Inflammatory macrophage (primary cell): ENCODE measurements around the gene APP.

Source experiments
- DNase-seq, 2 donors: peaks; one replicate each; pipeline ENCODE4 v3.0.0-alpha.2; 2020 to 2022

Gene APP

DNA sequence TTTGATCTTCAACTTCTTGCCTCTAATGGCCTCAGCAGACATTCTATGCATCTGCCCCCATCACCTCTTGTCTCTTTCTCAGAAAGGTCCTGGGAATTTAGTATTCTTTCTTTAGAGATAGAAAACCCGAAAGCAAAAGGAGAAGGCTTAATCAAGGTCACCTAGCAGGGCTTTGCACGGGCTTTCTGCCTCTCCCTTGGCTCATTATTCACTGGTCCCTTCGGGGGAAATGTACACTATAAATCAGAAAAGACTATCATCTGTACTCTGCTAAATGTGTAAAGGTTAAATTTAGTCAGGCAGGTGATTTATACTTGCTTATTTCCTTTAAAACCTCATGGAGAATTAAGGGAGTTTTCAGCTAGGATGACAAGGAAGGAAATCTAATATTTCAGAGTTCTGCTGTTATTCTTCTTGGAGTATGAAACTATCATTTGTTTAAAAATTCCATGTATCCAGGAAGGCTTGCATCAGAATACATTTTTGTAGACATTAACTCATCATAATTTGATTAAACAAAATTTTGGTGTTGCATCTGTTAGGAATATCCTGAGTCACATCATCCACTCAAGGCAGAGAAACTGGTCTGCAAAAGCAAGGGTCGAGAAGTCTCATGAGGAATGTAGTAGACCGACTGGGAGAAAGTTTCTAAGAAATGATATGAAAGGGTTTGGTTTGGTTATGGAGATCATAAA, 311.2 kb downstream of the APP start:
- DNase-seq: no peak

DNA sequence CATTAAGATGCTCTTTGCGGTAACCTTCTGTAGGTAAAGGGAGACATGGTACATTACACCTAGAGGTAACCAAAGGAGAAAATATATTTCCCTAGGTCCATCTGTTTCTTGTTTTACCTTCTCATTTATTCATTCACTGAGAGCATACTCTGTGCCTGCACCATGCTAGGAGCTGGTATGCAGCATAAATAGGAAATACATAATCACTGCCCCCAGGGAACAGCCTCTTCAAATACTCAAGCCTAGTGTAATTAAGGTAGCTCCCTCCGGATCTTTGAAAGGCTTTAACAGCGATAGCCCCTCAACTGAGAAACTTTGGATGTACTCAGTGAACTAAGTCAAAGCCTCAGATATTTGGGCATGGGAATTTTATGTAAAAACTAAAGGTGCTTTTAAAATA, 312.2 kb downstream of the APP start:
- no peak for DNase-seq

DNA sequence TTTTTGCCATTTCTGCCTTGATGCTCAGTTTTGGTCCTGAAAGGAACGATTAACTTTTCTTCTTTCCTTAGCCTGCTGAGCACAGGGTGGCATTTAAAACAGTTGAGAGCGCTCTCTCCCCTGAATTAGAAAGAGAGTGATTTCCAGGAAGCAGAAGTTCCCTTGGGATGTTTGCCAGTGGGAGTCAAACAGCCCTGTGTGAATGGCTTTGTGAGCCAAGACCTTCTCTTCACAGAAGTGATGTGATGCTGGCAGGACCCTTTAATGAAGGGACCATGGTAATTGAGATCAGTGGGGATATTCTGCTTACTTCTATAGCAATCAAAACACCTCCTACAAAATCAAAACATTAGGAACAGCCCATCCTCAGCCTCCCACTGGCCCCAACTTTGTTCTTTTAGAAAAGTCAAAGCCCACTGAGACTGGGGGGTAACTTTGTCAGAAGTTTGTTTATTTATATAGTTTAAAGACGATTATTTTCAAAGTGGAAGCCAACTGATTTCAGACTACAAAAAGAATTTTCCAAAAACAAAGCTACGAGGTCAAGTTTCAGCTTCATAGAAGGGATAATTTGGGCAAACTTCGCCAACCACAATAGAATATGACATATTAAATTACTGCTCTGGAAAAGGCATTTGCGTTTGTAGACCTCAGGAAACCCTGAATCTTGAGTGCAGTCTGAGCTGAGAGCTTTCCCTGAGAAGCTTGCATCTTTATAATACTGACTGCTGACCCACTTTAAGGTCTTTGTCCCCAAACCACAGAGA, 313.1 kb downstream of the APP start:
- no peak for DNase-seq

- no peak for DNase-seq
Measured at GRCh38 chr21:25855576-25855975, 315.0 kb downstream of the APP start.

- DNase-seq: no peak
Measured at GRCh38 chr21:25850126-25850842, 320.3 kb downstream of the APP start.

- no peak for DNase-seq
Measured at GRCh38 chr21:25848309-25848708, 322.3 kb downstream of the APP start.

GRCh38 chr21:25845729-25846256, 324.8 kb downstream of the APP start:
- no peak for DNase-seq

DNA sequence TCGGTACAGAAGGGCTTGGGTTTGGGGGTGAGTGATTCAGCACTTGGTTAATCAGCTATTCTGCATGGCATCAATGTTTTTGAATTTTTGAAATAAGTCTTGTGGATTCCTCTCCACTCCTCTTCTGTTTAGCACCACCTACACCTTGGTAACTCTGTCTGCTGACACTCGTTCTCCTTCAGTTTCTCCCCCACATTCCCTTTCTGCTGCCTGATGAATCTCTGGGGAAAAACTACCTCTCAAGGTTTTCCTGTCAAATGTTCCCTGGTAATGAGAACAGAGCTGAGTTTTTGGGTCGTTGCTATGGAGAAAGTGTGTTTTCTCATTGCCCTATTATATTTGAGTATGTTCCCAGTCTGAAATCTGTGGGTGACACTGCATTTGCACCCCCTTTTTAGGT, 327.6 kb downstream of the APP start:
- no peak for DNase-seq

GRCh38 chr21:25838809-25839208, 331.8 kb downstream of the APP start:
- no peak for DNase-seq

DNA sequence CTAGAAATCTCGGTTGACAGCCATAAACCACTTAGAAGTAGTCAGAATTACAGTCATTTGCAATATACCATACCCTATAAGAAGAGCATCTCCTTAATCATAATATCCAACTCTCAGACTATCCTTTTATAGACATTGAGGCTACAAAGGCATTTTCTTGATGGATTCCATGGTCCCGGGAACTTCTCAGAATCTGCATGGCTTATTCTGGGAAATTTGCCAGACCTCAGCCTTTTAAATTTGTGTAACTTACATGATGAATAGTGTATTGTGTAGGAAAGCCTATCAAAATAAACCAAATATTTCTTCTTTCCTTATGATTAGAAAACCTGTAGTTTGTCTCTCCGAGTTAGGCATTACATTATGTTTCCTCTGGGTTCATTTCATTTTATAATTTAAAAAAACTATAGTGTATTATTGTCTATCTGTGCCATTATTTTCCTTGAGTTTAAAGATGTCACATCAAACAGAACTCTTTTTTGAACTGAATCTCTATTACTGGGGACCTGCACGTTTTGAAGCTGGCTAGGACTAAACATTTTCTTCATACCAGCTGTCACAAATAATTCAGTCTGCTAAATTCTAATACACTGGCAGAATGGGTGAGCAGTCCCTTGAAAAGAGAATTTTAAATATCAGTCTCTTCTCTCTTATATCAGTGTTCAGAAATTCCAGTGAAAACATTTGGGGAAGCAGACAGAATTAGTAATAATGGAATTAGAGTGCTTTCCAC, 332.9 kb downstream of the APP start:
- DNase-seq: no peak

DNA sequence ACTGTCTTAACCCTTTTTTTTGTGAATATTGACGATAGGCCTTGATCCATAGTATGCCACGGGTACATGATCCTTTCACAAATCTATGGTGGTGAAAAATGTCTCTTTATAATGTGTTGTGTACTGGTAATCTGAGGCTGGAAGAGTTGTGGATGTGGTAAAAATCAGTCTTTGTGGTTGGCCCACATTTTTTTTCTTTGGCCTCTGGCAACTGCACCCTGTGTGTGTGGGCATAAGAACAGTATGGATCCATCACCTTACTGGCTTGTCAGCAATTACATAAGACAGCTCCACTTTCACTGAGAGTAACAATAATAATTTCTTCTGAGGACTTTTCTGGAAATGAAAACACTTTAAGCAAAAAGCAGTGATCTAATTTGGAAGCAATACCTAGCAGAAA, 334.2 kb downstream of the APP start:
- no peak for DNase-seq

- no peak for DNase-seq
Measured at GRCh38 chr21:25834381-25834780, 336.2 kb downstream of the APP start.

DNA sequence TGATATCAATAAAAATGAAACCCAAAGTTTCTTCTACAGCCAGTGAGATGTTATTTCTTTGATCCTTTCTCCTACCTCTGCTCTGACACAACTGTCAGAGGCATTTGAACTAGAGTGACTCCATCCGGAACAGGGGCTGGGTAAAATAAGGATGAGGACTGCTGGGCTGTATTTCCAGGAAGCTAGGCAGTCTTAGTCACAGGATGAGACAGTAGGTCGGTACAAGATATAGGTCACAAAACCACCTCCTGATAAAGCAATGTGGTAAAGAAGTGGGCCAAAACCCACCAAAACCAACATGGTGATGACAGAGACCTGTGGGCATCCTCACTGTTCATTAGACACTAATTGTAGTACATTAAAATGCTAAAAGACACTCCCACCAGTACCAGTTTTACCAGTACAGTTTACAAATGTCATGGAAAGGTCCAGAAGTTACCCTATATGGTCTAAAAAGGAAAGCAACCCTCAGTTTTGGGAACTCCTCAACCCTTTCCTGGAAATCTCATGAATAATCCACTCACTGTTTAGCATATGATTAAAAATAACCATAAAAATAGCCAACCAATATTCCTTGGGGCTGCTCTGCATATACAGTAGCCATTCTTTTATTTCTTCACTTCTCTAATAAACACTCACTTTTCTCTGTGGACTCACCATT, 339.1 kb downstream of the APP start:
- DNase-seq: no peak
